HepG2 (cell line): Measurements from ENCODE around the gene ARRDC3. TPM values are rescaled to one million over a fixed set of nuclear protein-coding genes. Genes with fewer than 3 reads are reported as not detected.

Experiments used
- ATAC-seq: fragments of 200-7000 bp; cut with Tn5 transposase; 3 replicates; pipeline ENCODE4 v1.9.1; 2020; ENCODE audit warnings: mild to moderate bottlenecking, moderate library complexity
- BruUV-seq: library from RNA; stranded (reverse); fragments of 400-500 nt; replicated peaks from 2 replicates; lab custom pipeline; 2021; lab: Mats Ljungman, UMichigan
- CTCF ChIA-PET: fragments of 300-600 bp; formaldehyde crosslinking; extraction: SDS; loops from one replicate; lab custom pipeline; 2021; ENCODE audit warnings: low total read pairs, inconsistent platforms, low intra/inter-chr PET ratio; lab: Yijun Ruan, JAX
- POLR2A ChIA-PET: fragments of 350-600 bp; sonication (Branson Sonifier 250); formaldehyde crosslinking; loops from one replicate; lab custom pipeline; 2020; ENCODE audit warnings: antibody characterized with exemption, inconsistent platforms; lab: Yijun Ruan, JAX
- DNase-seq: peaks from one replicate; pipeline ENCODE4 v3.0.0-alpha.2; 2015; ENCODE audit warnings: low spot score
- FAIRE-seq: peaks from 3 replicates; lab custom pipeline; 2011; peaks lifted over from hg19 to GRCh38; lab: Jason Lieb, UNC
- H2AFZ ChIP-seq: one replicate; pipeline ENCODE4 v1.6.1; 2011; ENCODE audit warnings: low read length, inconsistent platforms
- H3K27ac ChIP-seq: fragments of 300-600 bp; 3 replicates; pipeline ENCODE4 v1.8.0; 2011; ENCODE audit warnings: mixed run types, mild to moderate bottlenecking, mixed read lengths, low read length, inconsistent platforms; ENCODE audit not compliant: insufficient read depth; ENCODE audit errors: extremely low read length
- H3K27me3 ChIP-seq, 2 experiments: fragments of 200-600 bp in 1 of 2; 2 replicates in 1 of 2; 3 replicates in 1 of 2; pipeline versions ENCODE4 v1.6.0 to v1.8.0; 2011; ENCODE audit warnings: low read length in 2 of 2, mild to moderate bottlenecking in 2 of 2, moderate library complexity in 2 of 2, inconsistent platforms in 1 of 2; ENCODE audit not compliant: insufficient read depth in 2 of 2, control insufficient read depth in 1 of 2
- H3K36me3 ChIP-seq, 2 experiments: fragments of 200-600 bp in 1 of 2; replicated peaks in 1 of 2; 2 replicates in 1 of 2; 3 replicates in 1 of 2; pipeline versions ENCODE4 v1.5.1 to v1.8.0; 2011; ENCODE audit warnings: low read length in 2 of 2, inconsistent platforms in 1 of 2; ENCODE audit not compliant: insufficient read depth in 2 of 2, control insufficient read depth in 1 of 2
- H3K4me1 ChIP-seq: 2 replicates; pipeline ENCODE4 v1.5.1; 2012; ENCODE audit warnings: low read length, inconsistent platforms; ENCODE audit not compliant: insufficient read depth
- H3K4me2 ChIP-seq: 2 replicates; pipeline ENCODE4 v1.6.0; 2011; ENCODE audit warnings: low read depth, low read length, inconsistent platforms
- H3K4me3 ChIP-seq, 3 experiments: fragments of 200-600 bp in 1 of 3; sonication (generic), shearing (Covaris generic) in 1 of 3; replicated peaks in 1 of 3; 2 replicates each; pipeline ENCODE4 v1.5.1; 2011 to 2016; ENCODE audit warnings: low read length in 3 of 3, inconsistent platforms in 2 of 3, low read depth in 2 of 3, mild to moderate bottlenecking in 2 of 3, control low read depth in 1 of 3, mixed read lengths in 1 of 3; ENCODE audit not compliant: insufficient read depth in 1 of 3
- H3K79me2 ChIP-seq: one replicate; pipeline ENCODE4 v1.6.1; 2011; ENCODE audit warnings: low read length, inconsistent platforms; ENCODE audit not compliant: insufficient read depth
- H3K9ac ChIP-seq: 2 replicates; pipeline ENCODE4 v1.6.0; 2011; ENCODE audit warnings: mild to moderate bottlenecking, low read depth, low read length, inconsistent platforms; ENCODE audit not compliant: insufficient read depth
- H3K9me3 ChIP-seq: 2 replicates; pipeline ENCODE4 v1.5.1; 2012; ENCODE audit warnings: mild to moderate bottlenecking, low read length
- H4K20me1 ChIP-seq: 2 replicates; pipeline ENCODE4 v1.6.0; 2011; ENCODE audit warnings: inconsistent platforms, mild to moderate bottlenecking, low read length, moderate library complexity; ENCODE audit not compliant: insufficient read depth
- AKAP8 ChIP-seq: sonication (generic); formaldehyde crosslinking; IDR thresholded peaks from 2 replicates; pipeline ENCODE4 v1.5.1; 2020; ENCODE audit warnings: mild to moderate bottlenecking, missing genetic modification reagents
- ARNT2 ChIP-seq: sonication (generic); formaldehyde crosslinking; IDR thresholded peaks from 2 replicates; pipeline ENCODE4 v1.8.0; 2022; ENCODE audit warnings: mild to moderate bottlenecking, low read depth, missing genetic modification reagents, moderate library complexity
- CHD4 ChIP-seq: fragments of 200-600 bp; sonication (generic); IDR thresholded peaks from 2 replicates; pipeline ENCODE4 v1.7.0; 2017; ENCODE audit warnings: mild to moderate bottlenecking, low read length, borderline replicate concordance
- DR1 ChIP-seq: sonication (generic); formaldehyde crosslinking; IDR thresholded peaks from 2 replicates; pipeline ENCODE4 v1.8.0; 2021; ENCODE audit warnings: mild to moderate bottlenecking, missing genetic modification reagents, inconsistent platforms
- FOXM1 ChIP-seq: sonication (generic); formaldehyde crosslinking; IDR thresholded peaks from 2 replicates; pipeline ENCODE4 v1.5.0; 2020; ENCODE audit warnings: missing genetic modification reagents
- LCORL ChIP-seq, 2 experiments: fragments of 450-650 bp in 1 of 2; sonication (generic) in 1 of 2; formaldehyde crosslinking in 1 of 2; IDR thresholded peaks; 2 replicates each; pipeline versions ENCODE4 v1.5.0 to v1.6.1; 2017 to 2020; ENCODE audit warnings: antibody characterized with exemption in 1 of 2, missing genetic modification reagents in 1 of 2
- NBN ChIP-seq: fragments of 450-650 bp; conservative IDR thresholded peaks from 2 replicates; pipeline ENCODE4 v1.6.1; 2017
- RELA ChIP-seq: sonication (generic); formaldehyde crosslinking; IDR thresholded peaks from 2 replicates; pipeline ENCODE4 v1.4.0; 2020; ENCODE audit warnings: missing genetic modification reagents
- SIX4 ChIP-seq: sonication (generic); formaldehyde crosslinking; IDR thresholded peaks from 2 replicates; pipeline ENCODE4 v1.4.0; 2020; ENCODE audit warnings: missing genetic modification reagents
- SPEN ChIP-seq: sonication (generic); formaldehyde crosslinking; IDR thresholded peaks from 2 replicates; pipeline ENCODE4 v1.5.1; 2020; ENCODE audit warnings: low read depth, mild to moderate bottlenecking, missing genetic modification reagents
- ZFX ChIP-seq: sonication (generic); formaldehyde crosslinking; IDR thresholded peaks from 2 replicates; pipeline ENCODE4 v1.4.0; 2020; ENCODE audit warnings: mild to moderate bottlenecking, low read depth, missing genetic modification reagents, moderate library complexity
- ZMAT3 ChIP-seq: sonication (generic); formaldehyde crosslinking; conservative IDR thresholded peaks from 2 replicates; pipeline ENCODE4 v1.7.0; 2021; ENCODE audit warnings: missing genetic modification reagents
- ZMYM2 ChIP-seq: sonication (generic); formaldehyde crosslinking; IDR thresholded peaks from 2 replicates; pipeline ENCODE4 v1.8.0; 2022; ENCODE audit warnings: mild to moderate bottlenecking, missing genetic modification reagents
- ZNF24 ChIP-seq: fragments of 450-650 bp; IDR thresholded peaks from 2 replicates; pipeline ENCODE4 v1.6.1; 2017; ENCODE audit warnings: antibody characterized with exemption, mild to moderate bottlenecking
- ZNF557 ChIP-seq: sonication (generic); formaldehyde crosslinking; IDR thresholded peaks from 2 replicates; pipeline ENCODE4 v1.4.0; 2020; ENCODE audit warnings: missing genetic modification reagents
- ZNF615 ChIP-seq: sonication (generic); formaldehyde crosslinking; IDR thresholded peaks from 2 replicates; pipeline ENCODE4 v1.5.0; 2020; ENCODE audit warnings: mild to moderate bottlenecking, missing genetic modification reagents, borderline replicate concordance
- ZSCAN29 ChIP-seq: sonication (generic); formaldehyde crosslinking; conservative IDR thresholded peaks from 2 replicates; pipeline ENCODE4 v1.4.0; 2020; ENCODE audit warnings: mild to moderate bottlenecking, missing genetic modification reagents
- WGBS: methylation state at CpG from one replicate; pipeline ENCODE4 v1.1.6; 2017; ENCODE audit warnings: low lambda C conversion rate; 5-methylcytosine and 5-hydroxymethylcytosine counted together
- in situ Hi-C: cut with HindIII; loops from 2 replicates; pipeline ENCODE4 v1.10.0; 2017; ENCODE audit warnings: low pct_unique_long_range_greater_than_20kb; ENCODE audit not compliant: extremely low pct_ligation_motif_present
- intact Hi-C: fragments of 100-400 bp; cut with micrococcal nuclease; formaldehyde crosslinking; loops from one replicate; pipeline ENCODE4 v1.10.0; 2022; ENCODE audit not compliant: unreplicated experiment
- polyA plus RNA-seq, 8 experiments: library from polyadenylated mRNA; depleted of rRNA in 3 of 8; stranded (reverse) in 7 of 8; unstranded in 1 of 8; fragments of >200 nt; fragmentation: Illumina TruSeq in 4 of 8; extraction: Trizol in 4 of 8; gene quantifications; 2 replicates each; pipeline versions ENCODE4 v1.2.1 to v1.2.3, GENCODE V29; 2011 to 2016; ENCODE audit warnings: low read depth in 4 of 8, missing spikeins in 1 of 8, mixed read lengths in 1 of 8; ENCODE audit not compliant: insufficient read depth in 1 of 8
- total RNA-seq, 5 experiments: library from RNA; depleted of rRNA; stranded (reverse); fragments of >200 nt; fragmentation: Illumina TruSeq; extraction: Trizol; gene quantifications; 2 replicates each; pipeline ENCODE4 v1.2.3, GENCODE V29; 2016; ENCODE audit warnings: low read depth in 1 of 5
- TF ChIP-seq, protein P1 (sequence below): sonication (generic); formaldehyde crosslinking; conservative IDR thresholded peaks from 2 replicates; pipeline ENCODE4 v1.8.0; 2022; ENCODE audit warnings: mild to moderate bottlenecking, moderate library complexity, missing genetic modification reagents
- TF ChIP-seq, protein P2 (sequence below): sonication (generic); formaldehyde crosslinking; IDR thresholded peaks from 2 replicates; pipeline ENCODE4 v1.5.0; 2020; ENCODE audit warnings: missing genetic modification reagents
- TF ChIP-seq, protein P3 (sequence below): sonication (generic); formaldehyde crosslinking; IDR thresholded peaks from 2 replicates; pipeline ENCODE4 v1.5.1; 2020; ENCODE audit warnings: missing genetic modification reagents, mild to moderate bottlenecking, borderline replicate concordance

ARRDC3 gene
- total and polyA plus RNA-seq, 2 of the 13 experiments (the other 11 are each of a cell fraction or from before 2014, with no cell fraction given), result 3.4 to 24.4 TPM

DNA sequence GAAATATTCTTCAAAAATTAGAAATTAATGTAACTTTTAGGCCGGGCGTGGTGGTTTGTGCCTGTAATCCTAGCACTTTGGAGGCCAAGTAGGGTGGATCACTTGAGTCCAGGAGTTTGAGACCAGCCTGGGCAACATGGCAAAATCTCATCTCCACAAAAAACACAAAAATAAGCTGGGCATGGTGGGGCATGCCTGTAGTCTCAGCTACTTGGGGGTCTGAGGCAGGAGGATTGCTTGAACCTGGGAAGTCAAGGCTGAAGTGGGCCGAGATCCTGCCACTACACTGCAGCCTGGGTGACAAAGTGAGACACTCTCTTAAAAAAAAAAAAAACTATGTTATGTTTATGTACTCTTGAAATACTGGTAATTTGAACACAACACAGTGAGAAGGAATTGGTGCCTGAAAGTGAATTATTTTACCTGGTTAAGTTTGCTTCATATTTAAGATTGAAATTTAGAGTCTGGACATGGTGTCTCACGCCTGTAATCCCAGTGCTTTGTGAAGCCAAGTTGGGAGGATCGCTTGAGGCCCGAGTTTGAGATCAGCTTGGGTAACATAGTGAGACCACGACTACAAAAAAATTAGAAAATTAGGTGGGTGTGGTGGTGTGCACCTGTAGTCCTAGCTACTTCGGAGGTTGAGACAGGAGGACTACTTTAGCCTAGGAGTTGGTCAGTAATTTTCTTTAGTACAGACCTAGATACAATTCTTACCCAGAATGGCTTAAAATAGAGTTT lies 15.0 kb downstream of the ARRDC3 start:
- intact Hi-C loops, result no loop called here
- in situ Hi-C loops, result no loop called here
- Histone ChIP-seq H3K79me2 (no peaks in the 10 kb centered on the region), H3K4me2 (no peak overlapping the region), H3K4me3 (no peak overlapping the region), H3K9me3 (no peaks in the 10 kb centered on the region), H3K9ac (no peak overlapping the region), H3K4me1 (no peaks in the 10 kb centered on the region), H3K27ac (no peak overlapping the region), H4K20me1 (no peaks in the 10 kb centered on the region), H2AFZ (no peak overlapping the region), H3K27me3 (no peaks in the 10 kb centered on the region), H3K36me3 (peaks cover 7 to 22% of the 10 kb centered on the region in 2 experiments)
- POLR2A ChIA-PET, result interaction anchor here (1.2 kb wide), 1 partner anchor 12 kb away, joined by 5 read pairs; no protein-coding TSS in a partner anchor
- no peak for TF ChIP-seq ZNF557 (CRISPR knock-in tag)
- TF ChIP-seq, protein P1, sequence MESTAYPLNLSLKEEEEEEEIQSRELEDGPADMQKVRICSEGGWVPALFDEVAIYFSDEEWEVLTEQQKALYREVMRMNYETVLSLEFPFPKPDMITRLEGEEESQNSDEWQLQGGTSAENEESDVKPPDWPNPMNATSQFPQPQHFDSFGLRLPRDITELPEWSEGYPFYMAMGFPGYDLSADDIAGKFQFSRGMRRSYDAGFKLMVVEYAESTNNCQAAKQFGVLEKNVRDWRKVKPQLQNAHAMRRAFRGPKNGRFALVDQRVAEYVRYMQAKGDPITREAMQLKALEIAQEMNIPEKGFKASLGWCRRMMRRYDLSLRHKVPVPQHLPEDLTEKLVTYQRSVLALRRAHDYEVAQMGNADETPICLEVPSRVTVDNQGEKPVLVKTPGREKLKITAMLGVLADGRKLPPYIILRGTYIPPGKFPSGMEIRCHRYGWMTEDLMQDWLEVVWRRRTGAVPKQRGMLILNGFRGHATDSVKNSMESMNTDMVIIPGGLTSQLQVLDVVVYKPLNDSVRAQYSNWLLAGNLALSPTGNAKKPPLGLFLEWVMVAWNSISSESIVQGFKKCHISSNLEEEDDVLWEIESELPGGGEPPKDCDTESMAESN (CRISPR knock-in tag), result no peak
- TF ChIP-seq, protein P2, sequence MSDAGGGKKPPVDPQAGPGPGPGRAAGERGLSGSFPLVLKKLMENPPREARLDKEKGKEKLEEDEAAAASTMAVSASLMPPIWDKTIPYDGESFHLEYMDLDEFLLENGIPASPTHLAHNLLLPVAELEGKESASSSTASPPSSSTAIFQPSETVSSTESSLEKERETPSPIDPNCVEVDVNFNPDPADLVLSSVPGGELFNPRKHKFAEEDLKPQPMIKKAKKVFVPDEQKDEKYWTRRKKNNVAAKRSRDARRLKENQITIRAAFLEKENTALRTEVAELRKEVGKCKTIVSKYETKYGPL (CRISPR knock-in tag), result no peak
- TF ChIP-seq ZMYM2 (CRISPR knock-in tag), result no peak
- TF ChIP-seq NBN, result no peak
- no peak for TF ChIP-seq ZMAT3 (CRISPR knock-in tag)
- TF ChIP-seq SIX4 (CRISPR knock-in tag), result no peak
- TF ChIP-seq FOXM1 (CRISPR knock-in tag), result no peak
- no peak for TF ChIP-seq ARNT2
- TF ChIP-seq DR1 (CRISPR knock-in tag), result no peak
- TF ChIP-seq, protein P3, sequence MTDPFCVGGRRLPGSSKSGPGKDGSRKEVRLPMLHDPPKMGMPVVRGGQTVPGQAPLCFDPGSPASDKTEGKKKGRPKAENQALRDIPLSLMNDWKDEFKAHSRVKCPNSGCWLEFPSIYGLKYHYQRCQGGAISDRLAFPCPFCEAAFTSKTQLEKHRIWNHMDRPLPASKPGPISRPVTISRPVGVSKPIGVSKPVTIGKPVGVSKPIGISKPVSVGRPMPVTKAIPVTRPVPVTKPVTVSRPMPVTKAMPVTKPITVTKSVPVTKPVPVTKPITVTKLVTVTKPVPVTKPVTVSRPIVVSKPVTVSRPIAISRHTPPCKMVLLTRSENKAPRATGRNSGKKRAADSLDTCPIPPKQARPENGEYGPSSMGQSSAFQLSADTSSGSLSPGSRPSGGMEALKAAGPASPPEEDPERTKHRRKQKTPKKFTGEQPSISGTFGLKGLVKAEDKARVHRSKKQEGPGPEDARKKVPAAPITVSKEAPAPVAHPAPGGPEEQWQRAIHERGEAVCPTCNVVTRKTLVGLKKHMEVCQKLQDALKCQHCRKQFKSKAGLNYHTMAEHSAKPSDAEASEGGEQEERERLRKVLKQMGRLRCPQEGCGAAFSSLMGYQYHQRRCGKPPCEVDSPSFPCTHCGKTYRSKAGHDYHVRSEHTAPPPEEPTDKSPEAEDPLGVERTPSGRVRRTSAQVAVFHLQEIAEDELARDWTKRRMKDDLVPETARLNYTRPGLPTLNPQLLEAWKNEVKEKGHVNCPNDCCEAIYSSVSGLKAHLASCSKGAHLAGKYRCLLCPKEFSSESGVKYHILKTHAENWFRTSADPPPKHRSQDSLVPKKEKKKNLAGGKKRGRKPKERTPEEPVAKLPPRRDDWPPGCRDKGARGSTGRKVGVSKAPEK, result no peak
- TF ChIP-seq ZFX (CRISPR knock-in tag), result no peak
- TF ChIP-seq RELA, result no peak
- no peak for TF ChIP-seq ZNF615 (CRISPR knock-in tag)
- TF ChIP-seq ZNF24, result no peak
- no peak for TF ChIP-seq LCORL (IDR thresholded peaks at IDR 0.05)
- TF ChIP-seq LCORL (CRISPR knock-in tag; IDR thresholded peaks at IDR 0.05), result no peak
- no peak for TF ChIP-seq ZSCAN29 (CRISPR knock-in tag)
- no peak for TF ChIP-seq AKAP8 (CRISPR knock-in tag)
- no peak for TF ChIP-seq CHD4
- no peak for TF ChIP-seq SPEN (CRISPR knock-in tag)
- WGBS, result 96% methylated on average over 8 of the region's 8 CpGs
- no TSS peak for BruUV-seq
- ATAC-seq (no peak), DNase-seq (no peak), FAIRE-seq (no peak)
- CTCF ChIA-PET, result no interaction called here
